ENCODE data around the gene KIF13A. TPM values are rescaled to one million over a fixed set of nuclear protein-coding genes. Genes with fewer than 3 reads are reported as not detected.

The KIF13A gene
- total and polyA plus RNA-seq, 9 of the 15 experiments (the other 6 are each of a cell fraction or from before 2014, with no cell fraction given): 3.6 to 44.3 (median 29.7) TPM

- TF ChIP-seq ZNF449 (CRISPR knock-in tag; IDR thresholded peaks at IDR 0.05) (no peak), POLR2A (conservative IDR thresholded peaks at IDR 0.05) (no peak), ZNF830 (CRISPR knock-in tag; IDR thresholded peaks at IDR 0.05) (no peak), E2F5 (CRISPR knock-in tag; IDR thresholded peaks at IDR 0.05) (no peak), PTBP1 (IDR thresholded peaks at IDR 0.05; ENCODE audit: low read depth, low read length) (no peak), SNRNP70 (optimal IDR thresholded peaks at IDR 0.05; ENCODE audit: low read depth, low read length) (no peak), ZFP91 (CRISPR knock-in tag; IDR thresholded peaks at IDR 0.05) (no peak), ZNF197 (CRISPR knock-in tag; IDR thresholded peaks at IDR 0.05; ENCODE audit: low read depth) (no peak), ZNF133 (CRISPR knock-in tag; IDR thresholded peaks at IDR 0.05) (no peak), TRIM25 (IDR thresholded peaks at IDR 0.05; ENCODE audit: borderline replicate concordance) (no peak; the same call in 1 of the 2 replicates), MAX (CRISPR knock-in tag; IDR thresholded peaks at IDR 0.05) (no peak), LCOR (CRISPR knock-in tag; IDR thresholded peaks at IDR 0.05) (no peak), ELK3 (CRISPR knock-in tag; IDR thresholded peaks at IDR 0.05) (no peak), SNIP1 (IDR thresholded peaks at IDR 0.05; ENCODE audit: low read depth) (0 out of 2 replicates have a peak, but pooled peaks have one; percentile 6), MCM2 (IDR thresholded peaks at IDR 0.05; ENCODE audit: low read depth) (no peak), E2F8 (IDR thresholded peaks at IDR 0.05; ENCODE audit: low read depth, partially characterized antibody) (no peak), JUNB (CRISPR knock-in tag; conservative IDR thresholded peaks at IDR 0.05) (no peak)
Observed at GRCh38 chr6:17971128-17972073, 16.0 kb downstream of the KIF13A start (continued).
